ENCODE results near the gene CDYL.

CDYL gene

GRCh38 chr6:4852938-4853337, 76.7 kb downstream of the CDYL start:
- H3K4me3 ChIP-seq (ENCODE audit: low read depth, low read length), result no peak overlapping the region
- TF ChIP-seq, protein P1, sequence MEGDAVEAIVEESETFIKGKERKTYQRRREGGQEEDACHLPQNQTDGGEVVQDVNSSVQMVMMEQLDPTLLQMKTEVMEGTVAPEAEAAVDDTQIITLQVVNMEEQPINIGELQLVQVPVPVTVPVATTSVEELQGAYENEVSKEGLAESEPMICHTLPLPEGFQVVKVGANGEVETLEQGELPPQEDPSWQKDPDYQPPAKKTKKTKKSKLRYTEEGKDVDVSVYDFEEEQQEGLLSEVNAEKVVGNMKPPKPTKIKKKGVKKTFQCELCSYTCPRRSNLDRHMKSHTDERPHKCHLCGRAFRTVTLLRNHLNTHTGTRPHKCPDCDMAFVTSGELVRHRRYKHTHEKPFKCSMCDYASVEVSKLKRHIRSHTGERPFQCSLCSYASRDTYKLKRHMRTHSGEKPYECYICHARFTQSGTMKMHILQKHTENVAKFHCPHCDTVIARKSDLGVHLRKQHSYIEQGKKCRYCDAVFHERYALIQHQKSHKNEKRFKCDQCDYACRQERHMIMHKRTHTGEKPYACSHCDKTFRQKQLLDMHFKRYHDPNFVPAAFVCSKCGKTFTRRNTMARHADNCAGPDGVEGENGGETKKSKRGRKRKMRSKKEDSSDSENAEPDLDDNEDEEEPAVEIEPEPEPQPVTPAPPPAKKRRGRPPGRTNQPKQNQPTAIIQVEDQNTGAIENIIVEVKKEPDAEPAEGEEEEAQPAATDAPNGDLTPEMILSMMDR (IDR thresholded peaks at IDR 0.05; ENCODE audit: borderline replicate concordance, insufficient read depth, low read depth, low read length), result no peak

DNA sequence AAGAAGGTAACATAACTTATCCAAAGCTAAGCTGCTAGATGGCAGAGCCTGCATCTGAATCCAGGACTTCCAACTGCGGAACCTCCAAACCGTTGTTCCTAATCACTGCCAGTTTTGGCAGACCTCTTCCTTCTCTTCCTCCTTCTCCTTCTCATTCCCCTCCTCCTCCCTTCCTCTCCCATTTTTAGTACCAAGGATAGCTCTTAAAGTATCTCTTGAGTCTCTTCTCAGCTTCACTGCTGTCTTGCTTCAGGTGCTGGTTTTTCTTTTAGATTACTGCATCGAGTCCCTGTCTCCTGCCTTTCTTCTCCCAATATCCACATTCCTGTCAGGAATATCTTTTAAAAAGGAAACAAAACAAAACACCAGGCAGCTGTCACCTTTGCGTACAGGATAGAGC, 77.1 kb downstream of the CDYL start:
- TF ChIP-seq, protein P1 (IDR thresholded peaks at IDR 0.05; ENCODE audit: borderline replicate concordance, insufficient read depth, low read depth, low read length), result no peak
- no peak overlapping the region for H3K4me3 ChIP-seq (ENCODE audit: low read depth, low read length)

DNA sequence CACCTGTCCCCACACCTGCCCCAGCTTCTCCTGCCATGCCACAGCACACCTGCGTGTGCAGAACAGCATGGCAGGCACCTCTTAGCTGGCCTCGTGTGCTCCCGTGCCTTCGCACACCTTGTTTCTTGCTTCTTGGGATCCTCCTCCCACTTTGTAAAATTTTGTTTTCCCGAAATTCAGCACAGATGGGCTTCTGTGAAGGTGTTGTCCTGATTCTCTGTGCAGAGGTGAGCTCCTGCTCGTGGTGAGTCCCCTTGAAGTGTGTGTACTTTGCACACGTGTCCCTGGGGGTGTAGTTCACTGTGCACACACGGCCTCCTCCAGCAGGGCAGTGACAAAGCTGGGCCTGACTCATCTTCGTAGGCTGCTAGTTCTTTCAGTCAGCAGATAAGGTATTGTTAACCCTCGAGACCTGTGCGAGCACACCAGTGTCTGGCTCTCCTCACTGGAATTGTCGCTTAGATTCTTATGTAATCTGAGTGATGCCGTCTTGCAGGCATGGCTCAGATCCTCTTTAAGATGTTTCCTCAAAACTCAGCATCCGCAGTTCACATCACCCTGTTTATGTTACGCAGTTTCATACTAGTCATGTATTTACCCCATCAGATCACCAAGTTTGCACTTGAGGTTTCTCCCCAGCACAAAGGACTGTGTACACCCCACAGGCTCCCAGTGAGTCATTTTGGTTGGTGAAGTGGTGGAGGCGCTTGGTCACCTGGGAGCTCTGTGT, 77.7 kb downstream of the CDYL start:
- no peak overlapping the region for H3K4me3 ChIP-seq (ENCODE audit: low read depth, low read length)
- TF ChIP-seq, protein P1 (IDR thresholded peaks at IDR 0.05; ENCODE audit: borderline replicate concordance, insufficient read depth, low read depth, low read length), result no peak

DNA sequence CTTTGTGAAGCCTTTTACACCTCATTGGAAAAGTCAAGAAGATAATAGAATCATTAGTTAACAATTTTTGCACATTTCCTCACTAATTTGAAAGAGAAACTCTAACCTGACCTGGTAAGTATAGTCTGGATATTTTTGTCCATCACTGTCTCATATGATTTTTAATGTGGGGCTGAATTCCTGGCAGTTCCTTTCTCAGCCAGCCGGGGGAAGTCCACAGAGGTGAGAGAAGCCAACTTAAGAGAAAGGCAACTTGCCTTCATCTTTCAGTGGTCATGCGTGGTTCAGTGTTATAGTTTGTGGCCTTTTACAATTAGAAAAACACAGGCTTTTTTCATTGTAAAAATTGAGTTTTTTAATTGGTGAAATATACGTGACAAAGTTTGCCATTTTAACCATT, 80.6 kb downstream of the CDYL start:
- TF ChIP-seq, protein P1 (IDR thresholded peaks at IDR 0.05; ENCODE audit: borderline replicate concordance, insufficient read depth, low read depth, low read length), result no peak
- H3K4me3 ChIP-seq (ENCODE audit: low read depth, low read length), result no peak overlapping the region

DNA sequence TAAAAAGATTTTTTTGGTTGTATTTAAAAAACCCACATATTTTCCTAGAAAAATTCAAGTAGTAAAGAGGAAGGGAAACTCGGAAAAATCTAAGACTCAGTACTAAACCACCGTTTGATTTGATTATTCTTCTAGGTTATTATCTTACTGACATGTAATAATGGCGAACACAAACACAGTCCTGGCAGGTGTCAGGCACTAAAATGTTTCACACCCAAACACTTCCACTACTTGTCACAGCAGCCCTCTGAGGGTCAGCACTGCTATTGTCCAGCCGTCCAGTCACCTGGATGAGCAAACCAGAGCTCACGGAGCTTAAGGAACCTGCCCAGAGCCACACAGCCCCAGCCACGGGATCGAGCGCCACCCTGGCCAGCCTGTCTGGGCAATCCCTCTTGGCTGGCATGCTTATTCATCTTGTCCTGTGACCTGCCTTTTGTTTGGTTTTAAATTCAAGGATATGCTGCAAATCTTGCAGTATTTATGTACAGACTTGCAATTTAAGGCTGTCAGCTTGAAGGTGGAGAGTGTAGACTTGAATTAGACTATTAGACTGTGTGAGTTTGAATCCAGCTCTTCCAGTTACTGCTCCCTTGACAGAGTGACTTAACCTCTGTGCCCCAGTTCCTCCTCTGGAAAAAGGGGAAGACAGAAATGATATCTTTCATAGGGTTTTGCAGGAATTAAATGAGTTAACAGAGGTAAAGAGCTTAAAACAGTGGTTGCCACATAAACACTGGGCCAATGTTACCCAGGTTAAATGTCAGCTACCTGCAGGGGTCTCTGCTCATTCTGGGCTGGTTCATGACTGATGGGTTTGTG, 82.2 kb downstream of the CDYL start:
- TF ChIP-seq, protein P1 (IDR thresholded peaks at IDR 0.05; ENCODE audit: borderline replicate concordance, insufficient read depth, low read depth, low read length), result no peak
- no peak overlapping the region for H3K4me3 ChIP-seq (ENCODE audit: low read depth, low read length)

GRCh38 chr6:4860387-4860786, 84.2 kb downstream of the CDYL start:
- H3K4me3 ChIP-seq (ENCODE audit: low read depth, low read length), result no peak overlapping the region
- TF ChIP-seq, protein P1 (IDR thresholded peaks at IDR 0.05; ENCODE audit: borderline replicate concordance, insufficient read depth, low read depth, low read length), result no peak
